H1 (cell line): ENCODE results near the gene DNAJA3. TPM values are rescaled to one million over a fixed set of nuclear protein-coding genes. Genes with fewer than 3 reads are reported as not detected.

Experiments used
- YY1 ChIP-seq: IDR thresholded peaks from 2 replicates; pipeline ENCODE4 v1.6.1; 2011; ENCODE audit warnings: low read depth, mild to moderate bottlenecking, low read length
- polyA plus RNA-seq, 7 experiments: library from polyadenylated mRNA; depleted of rRNA in 3 of 7; stranded (reverse) in 5 of 7; unstranded in 2 of 7; fragments of >200 nt in 5 of 7; fragments of 200-250 nt in 2 of 7; gene quantifications; 1 replicate in 5 of 7; 2 replicates in 1 of 7; 4 replicates in 1 of 7; pipeline versions ENCODE4 v1.2.1 to v1.2.3, GENCODE V29; 2011 to 2013; ENCODE audit warnings: missing spikeins in 2 of 7, mixed read lengths in 2 of 7
- total RNA-seq: library from RNA; stranded (reverse); fragmentation: NEBNext Ultra II Directional; extraction: Animal tissue kit (Norgen Biotek cat#: 25700); gene quantifications from 2 replicates; pipeline ENCODE4 v1.2.1, GENCODE V29; 2021
- TF ChIP-seq, protein P1 (sequence below): fragments of 300-600 bp; sonication (generic); IDR thresholded peaks from 2 replicates; pipeline ENCODE4 v1.7.1; 2012; ENCODE audit warnings: low read length, moderate library complexity, mild to moderate bottlenecking, inconsistent platforms; ENCODE audit not compliant: insufficient replicate concordance

The DNAJA3 gene
- total and polyA plus RNA-seq, 2 of the 8 experiments (the other 6 are each of a cell fraction or from before 2014, with no cell fraction given) = 37.3 to 59.1 TPM

DNA sequence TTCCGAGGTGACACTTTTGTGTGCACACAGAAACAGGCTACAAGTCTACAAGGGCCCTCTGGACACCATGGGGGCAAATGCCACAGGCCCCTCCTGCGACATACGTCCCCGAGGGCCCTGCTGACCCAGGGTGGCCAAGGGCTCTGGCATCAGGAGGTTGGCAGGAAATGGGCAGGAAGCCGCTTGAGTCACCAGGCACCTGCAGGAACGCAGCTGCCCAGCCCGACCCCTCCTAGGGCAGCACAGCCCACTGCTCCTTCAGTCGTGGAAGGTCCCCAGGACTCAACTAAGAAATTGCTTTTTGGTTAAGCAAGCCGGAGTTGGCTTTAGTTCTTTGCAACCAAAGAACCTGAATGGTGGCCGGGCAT lies 17.4 kb upstream of the DNAJA3 start (continued):
- TF ChIP-seq, protein P1, sequence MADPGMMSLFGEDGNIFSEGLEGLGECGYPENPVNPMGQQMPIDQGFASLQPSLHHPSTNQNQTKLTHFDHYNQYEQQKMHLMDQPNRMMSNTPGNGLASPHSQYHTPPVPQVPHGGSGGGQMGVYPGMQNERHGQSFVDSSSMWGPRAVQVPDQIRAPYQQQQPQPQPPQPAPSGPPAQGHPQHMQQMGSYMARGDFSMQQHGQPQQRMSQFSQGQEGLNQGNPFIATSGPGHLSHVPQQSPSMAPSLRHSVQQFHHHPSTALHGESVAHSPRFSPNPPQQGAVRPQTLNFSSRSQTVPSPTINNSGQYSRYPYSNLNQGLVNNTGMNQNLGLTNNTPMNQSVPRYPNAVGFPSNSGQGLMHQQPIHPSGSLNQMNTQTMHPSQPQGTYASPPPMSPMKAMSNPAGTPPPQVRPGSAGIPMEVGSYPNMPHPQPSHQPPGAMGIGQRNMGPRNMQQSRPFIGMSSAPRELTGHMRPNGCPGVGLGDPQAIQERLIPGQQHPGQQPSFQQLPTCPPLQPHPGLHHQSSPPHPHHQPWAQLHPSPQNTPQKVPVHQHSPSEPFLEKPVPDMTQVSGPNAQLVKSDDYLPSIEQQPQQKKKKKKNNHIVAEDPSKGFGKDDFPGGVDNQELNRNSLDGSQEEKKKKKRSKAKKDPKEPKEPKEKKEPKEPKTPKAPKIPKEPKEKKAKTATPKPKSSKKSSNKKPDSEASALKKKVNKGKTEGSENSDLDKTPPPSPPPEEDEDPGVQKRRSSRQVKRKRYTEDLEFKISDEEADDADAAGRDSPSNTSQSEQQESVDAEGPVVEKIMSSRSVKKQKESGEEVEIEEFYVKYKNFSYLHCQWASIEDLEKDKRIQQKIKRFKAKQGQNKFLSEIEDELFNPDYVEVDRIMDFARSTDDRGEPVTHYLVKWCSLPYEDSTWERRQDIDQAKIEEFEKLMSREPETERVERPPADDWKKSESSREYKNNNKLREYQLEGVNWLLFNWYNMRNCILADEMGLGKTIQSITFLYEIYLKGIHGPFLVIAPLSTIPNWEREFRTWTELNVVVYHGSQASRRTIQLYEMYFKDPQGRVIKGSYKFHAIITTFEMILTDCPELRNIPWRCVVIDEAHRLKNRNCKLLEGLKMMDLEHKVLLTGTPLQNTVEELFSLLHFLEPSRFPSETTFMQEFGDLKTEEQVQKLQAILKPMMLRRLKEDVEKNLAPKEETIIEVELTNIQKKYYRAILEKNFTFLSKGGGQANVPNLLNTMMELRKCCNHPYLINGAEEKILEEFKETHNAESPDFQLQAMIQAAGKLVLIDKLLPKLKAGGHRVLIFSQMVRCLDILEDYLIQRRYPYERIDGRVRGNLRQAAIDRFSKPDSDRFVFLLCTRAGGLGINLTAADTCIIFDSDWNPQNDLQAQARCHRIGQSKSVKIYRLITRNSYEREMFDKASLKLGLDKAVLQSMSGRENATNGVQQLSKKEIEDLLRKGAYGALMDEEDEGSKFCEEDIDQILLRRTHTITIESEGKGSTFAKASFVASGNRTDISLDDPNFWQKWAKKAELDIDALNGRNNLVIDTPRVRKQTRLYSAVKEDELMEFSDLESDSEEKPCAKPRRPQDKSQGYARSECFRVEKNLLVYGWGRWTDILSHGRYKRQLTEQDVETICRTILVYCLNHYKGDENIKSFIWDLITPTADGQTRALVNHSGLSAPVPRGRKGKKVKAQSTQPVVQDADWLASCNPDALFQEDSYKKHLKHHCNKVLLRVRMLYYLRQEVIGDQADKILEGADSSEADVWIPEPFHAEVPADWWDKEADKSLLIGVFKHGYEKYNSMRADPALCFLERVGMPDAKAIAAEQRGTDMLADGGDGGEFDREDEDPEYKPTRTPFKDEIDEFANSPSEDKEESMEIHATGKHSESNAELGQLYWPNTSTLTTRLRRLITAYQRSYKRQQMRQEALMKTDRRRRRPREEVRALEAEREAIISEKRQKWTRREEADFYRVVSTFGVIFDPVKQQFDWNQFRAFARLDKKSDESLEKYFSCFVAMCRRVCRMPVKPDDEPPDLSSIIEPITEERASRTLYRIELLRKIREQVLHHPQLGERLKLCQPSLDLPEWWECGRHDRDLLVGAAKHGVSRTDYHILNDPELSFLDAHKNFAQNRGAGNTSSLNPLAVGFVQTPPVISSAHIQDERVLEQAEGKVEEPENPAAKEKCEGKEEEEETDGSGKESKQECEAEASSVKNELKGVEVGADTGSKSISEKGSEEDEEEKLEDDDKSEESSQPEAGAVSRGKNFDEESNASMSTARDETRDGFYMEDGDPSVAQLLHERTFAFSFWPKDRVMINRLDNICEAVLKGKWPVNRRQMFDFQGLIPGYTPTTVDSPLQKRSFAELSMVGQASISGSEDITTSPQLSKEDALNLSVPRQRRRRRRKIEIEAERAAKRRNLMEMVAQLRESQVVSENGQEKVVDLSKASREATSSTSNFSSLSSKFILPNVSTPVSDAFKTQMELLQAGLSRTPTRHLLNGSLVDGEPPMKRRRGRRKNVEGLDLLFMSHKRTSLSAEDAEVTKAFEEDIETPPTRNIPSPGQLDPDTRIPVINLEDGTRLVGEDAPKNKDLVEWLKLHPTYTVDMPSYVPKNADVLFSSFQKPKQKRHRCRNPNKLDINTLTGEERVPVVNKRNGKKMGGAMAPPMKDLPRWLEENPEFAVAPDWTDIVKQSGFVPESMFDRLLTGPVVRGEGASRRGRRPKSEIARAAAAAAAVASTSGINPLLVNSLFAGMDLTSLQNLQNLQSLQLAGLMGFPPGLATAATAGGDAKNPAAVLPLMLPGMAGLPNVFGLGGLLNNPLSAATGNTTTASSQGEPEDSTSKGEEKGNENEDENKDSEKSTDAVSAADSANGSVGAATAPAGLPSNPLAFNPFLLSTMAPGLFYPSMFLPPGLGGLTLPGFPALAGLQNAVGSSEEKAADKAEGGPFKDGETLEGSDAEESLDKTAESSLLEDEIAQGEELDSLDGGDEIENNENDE = no peak
- no peak for TF ChIP-seq YY1
